Coronary artery (tissue), 2 donors: ENCODE measurements around the gene ARGLU1.

ENCODE experiments used
- DNase-seq: peaks from one replicate; pipeline ENCODE4 v3.0.0-alpha.2; 2017; ENCODE audit warnings: low spot score
- H3K27ac ChIP-seq, 2 donors: fragments of 200-600 bp; sonication (generic); one replicate each; pipeline ENCODE4 v1.5.1; 2016 to 2019
- H3K4me3 ChIP-seq: fragments of 200-600 bp; sonication (generic); 2 replicates; pipeline ENCODE4 v1.5.1; 2016; ENCODE audit warnings: mild to moderate bottlenecking, moderate library complexity
- CTCF ChIP-seq: fragments of 200-600 bp; sonication (generic); IDR thresholded peaks from one replicate; pipeline ENCODE4 v1.5.1; 2019; ENCODE audit warnings: antibody characterized with exemption

Gene ARGLU1

GRCh38 chr13:106550570-106551135, 17.3 kb downstream of the ARGLU1 start:
- no peak for DNase-seq
- no peak overlapping the region for H3K4me3 ChIP-seq
- H3K27ac ChIP-seq: no peak overlapping the region
- no peak for TF ChIP-seq CTCF

GRCh38 chr13:106548064-106548696, 19.8 kb downstream of the ARGLU1 start:
- no peak for TF ChIP-seq CTCF
- no peak overlapping the region for H3K4me3 ChIP-seq
- H3K27ac ChIP-seq: no peak overlapping the region
- no peak for DNase-seq

GRCh38 chr13:106541826-106542225, 26.1 kb downstream of the ARGLU1 start:
- Histone ChIP-seq H3K27ac (no peak overlapping the region), H3K4me3 (no peak overlapping the region)
- no peak for DNase-seq
- no peak for TF ChIP-seq CTCF

GRCh38 chr13:106540613-106541012, 27.3 kb downstream of the ARGLU1 start:
- Histone ChIP-seq H3K27ac (no peak overlapping the region), H3K4me3 (no peak overlapping the region)
- no peak for DNase-seq
- no peak for TF ChIP-seq CTCF

- no peak for TF ChIP-seq CTCF
- Histone ChIP-seq H3K27ac (no peak overlapping the region), H3K4me3 (no peak overlapping the region)
- DNase-seq: no peak
Measured at GRCh38 chr13:106537521-106537920, 30.4 kb downstream of the ARGLU1 start.

GRCh38 chr13:106536244-106537034, 31.5 kb downstream of the ARGLU1 start:
- peak; percentile 92 for TF ChIP-seq CTCF
- Histone ChIP-seq H3K27ac (peak overlapping the region; percentile 52 to 75), H3K4me3 (peak overlapping the region; percentile 77)
- peak; percentile 86 for DNase-seq
